Activated CD4-positive, alpha-beta T cell treated with anti-CD3 and anti-CD28 coated beads, Interleukin-2, amount 50 U/mL, for 24 hours (primary cell): ENCODE data around the gene SLC6A9.

Experiments used
- DNase-seq, 2 donors: peaks; one replicate each; pipeline ENCODE4 v3.0.0-alpha.2; 2020; ENCODE audit warnings: low read depth in 1 of 2, low spot score in 1 of 2

SLC6A9 gene

GRCh38 chr1:43971336-43971980 is 59.8 kb downstream of the SLC6A9 start:
- DNase-seq, result no peak

- DNase-seq, result no peak
Measured at GRCh38 chr1:43970911-43971310, 60.4 kb downstream of the SLC6A9 start.

GRCh38 chr1:43970502-43970901 is 60.8 kb downstream of the SLC6A9 start:
- no peak for DNase-seq

GRCh38 chr1:43969746-43970466 is 61.4 kb downstream of the SLC6A9 start, which contains the start of gene DPH2:
Gene DPH2, plus strand, starts transcription at chr1:43970010. Its CDS starts 166 bp downstream, at chr1:43970176.
- peak; percentile 87 to 94 for DNase-seq

- no peak for DNase-seq
Measured at GRCh38 chr1:43969416-43969745, 61.9 kb downstream of the SLC6A9 start.

GRCh38 chr1:43968348-43968948 is 62.8 kb downstream of the SLC6A9 start:
- no peak for DNase-seq

- DNase-seq, result no peak
Measured at GRCh38 chr1:43965316-43965715, 65.9 kb downstream of the SLC6A9 start.

- no peak for DNase-seq
Measured at GRCh38 chr1:43963890-43964289, 67.4 kb downstream of the SLC6A9 start.

- DNase-seq, result no peak
Measured at GRCh38 chr1:43963006-43963405, 68.3 kb downstream of the SLC6A9 start.

GRCh38 chr1:43962324-43962723 is 68.9 kb downstream of the SLC6A9 start:
- DNase-seq, result no peak

- no peak for DNase-seq
Measured at GRCh38 chr1:43961692-43962091, 69.6 kb downstream of the SLC6A9 start.

- no peak for DNase-seq
Measured at GRCh38 chr1:43960798-43961197, 70.5 kb downstream of the SLC6A9 start.

- DNase-seq, result no peak
Measured at GRCh38 chr1:43958351-43959255, 72.7 kb downstream of the SLC6A9 start.

- no peak for DNase-seq
Measured at GRCh38 chr1:43957407-43958040, 73.7 kb downstream of the SLC6A9 start.

GRCh38 chr1:43956234-43956633 is 75.0 kb downstream of the SLC6A9 start:
- no peak for DNase-seq

GRCh38 chr1:43954036-43954435 is 77.2 kb downstream of the SLC6A9 start:
- no peak for DNase-seq

GRCh38 chr1:43953361-43953760 is 77.9 kb downstream of the SLC6A9 start:
- no peak for DNase-seq

GRCh38 chr1:43952731-43953346 is 78.4 kb downstream of the SLC6A9 start:
- DNase-seq, result no peak

GRCh38 chr1:43951021-43951985 is 80.0 kb downstream of the SLC6A9 start:
- DNase-seq, result no peak
